Activated naive CD4-positive, alpha-beta T cell treated with anti-CD3 and anti-CD28 coated beads, Interleukin-2, amount 10 ng/mL, durations not matched to agents 7 days and 5 days (primary cell): Measurements from ENCODE around the gene KCNT2.

Experiments used
- CTCF ChIA-PET: fragments of 350-600 bp; sonication (Branson Sonifier 250); formaldehyde crosslinking; loops from one replicate; lab custom pipeline; 2021; ENCODE audit warnings: antibody characterized with exemption; lab: Charles Lee
- DNase-seq: peaks from one replicate; pipeline ENCODE4 v3.0.0-alpha.2; 2020
- H3K27ac Mint-ChIP-seq: one replicate; pipeline ENCODE4 v1.8.0; 2021; ENCODE audit warnings: mild to moderate bottlenecking, moderate library complexity, mixed read lengths
- H3K27me3 Mint-ChIP-seq: one replicate; pipeline ENCODE4 v1.8.0; 2021; ENCODE audit warnings: mild to moderate bottlenecking, mixed read lengths
- H3K36me3 Mint-ChIP-seq: one replicate; pipeline ENCODE4 v1.8.0; 2021; ENCODE audit warnings: mixed read lengths
- H3K4me1 Mint-ChIP-seq: one replicate; pipeline ENCODE4 v1.8.0; 2021; ENCODE audit warnings: mixed read lengths
- H3K4me3 Mint-ChIP-seq: one replicate; pipeline ENCODE4 v1.8.0; 2021; ENCODE audit warnings: mild to moderate bottlenecking, moderate library complexity, mixed read lengths
- H3K9me3 Mint-ChIP-seq: one replicate; pipeline ENCODE4 v1.8.0; 2021; ENCODE audit warnings: mixed read lengths

Gene KCNT2

GRCh38 chr1:196207612-196208217 is 400.5 kb downstream of the KCNT2 start:
- CTCF ChIA-PET = no interaction called here
- Mint-ChIP-seq H3K4me3 (no peak overlapping the region), H3K4me1 (no peaks in the 10 kb centered on the region), H3K36me3 (no peaks in the 10 kb centered on the region), H3K27me3 (no peaks in the 10 kb centered on the region), H3K9me3 (no peaks in the 10 kb centered on the region), H3K27ac (no peak overlapping the region)
- no peak for DNase-seq

GRCh38 chr1:196205882-196206281 is 402.4 kb downstream of the KCNT2 start:
- CTCF ChIA-PET = no interaction called here
- Mint-ChIP-seq H3K27me3 (no peaks in the 10 kb centered on the region), H3K9me3 (no peaks in the 10 kb centered on the region), H3K36me3 (no peaks in the 10 kb centered on the region), H3K4me1 (no peaks in the 10 kb centered on the region), H3K27ac (no peak overlapping the region), H3K4me3 (no peak overlapping the region)
- no peak for DNase-seq

- no peaks in the 10 kb centered on the region for H3K4me1 Mint-ChIP-seq
- CTCF ChIA-PET = no interaction called here
- H3K27me3 Mint-ChIP-seq = no peaks in the 10 kb centered on the region
- H3K4me3 Mint-ChIP-seq = no peak overlapping the region
- H3K27ac Mint-ChIP-seq = no peak overlapping the region
- H3K36me3 Mint-ChIP-seq = no peaks in the 10 kb centered on the region
- no peak for DNase-seq
- peaks cover 4% of the 10 kb centered on the region for H3K9me3 Mint-ChIP-seq
These were observed 411.8 kb downstream of the KCNT2 start for GRCh38 chr1:196196486-196196885.

- H3K4me3 Mint-ChIP-seq = no peak overlapping the region
- no peaks in the 10 kb centered on the region for H3K36me3 Mint-ChIP-seq
- no peaks in the 10 kb centered on the region for H3K27me3 Mint-ChIP-seq
- peaks cover 8% of the 10 kb centered on the region for H3K9me3 Mint-ChIP-seq
- no peaks in the 10 kb centered on the region for H3K4me1 Mint-ChIP-seq
- H3K27ac Mint-ChIP-seq = no peak overlapping the region
- CTCF ChIA-PET = no interaction called here
- DNase-seq = no peak
These were observed 414.2 kb downstream of the KCNT2 start for GRCh38 chr1:196193896-196194559.

- H3K4me1 Mint-ChIP-seq = no peaks in the 10 kb centered on the region
- peaks cover 4% of the 10 kb centered on the region for H3K9me3 Mint-ChIP-seq
- CTCF ChIA-PET = no interaction called here
- no peaks in the 10 kb centered on the region for H3K36me3 Mint-ChIP-seq
- H3K27ac Mint-ChIP-seq = no peak overlapping the region
- no peaks in the 10 kb centered on the region for H3K27me3 Mint-ChIP-seq
- H3K4me3 Mint-ChIP-seq = no peak overlapping the region
- DNase-seq = no peak
These were observed 424.3 kb downstream of the KCNT2 start for GRCh38 chr1:196183941-196184340.

- Mint-ChIP-seq H3K36me3 (no peaks in the 10 kb centered on the region), H3K27ac (no peak overlapping the region), H3K27me3 (no peaks in the 10 kb centered on the region), H3K9me3 (peaks cover 4% of the 10 kb centered on the region), H3K4me3 (no peak overlapping the region), H3K4me1 (no peaks in the 10 kb centered on the region)
- DNase-seq = no peak
- CTCF ChIA-PET = no interaction called here
These were observed 426.7 kb downstream of the KCNT2 start for GRCh38 chr1:196181594-196181878.

GRCh38 chr1:196180847-196181593 is 427.2 kb downstream of the KCNT2 start:
- peaks cover under 1% of the 10 kb centered on the region for H3K9me3 Mint-ChIP-seq
- H3K36me3 Mint-ChIP-seq = no peaks in the 10 kb centered on the region
- no peak for DNase-seq
- CTCF ChIA-PET = no interaction called here
- H3K4me1 Mint-ChIP-seq = no peaks in the 10 kb centered on the region
- H3K27me3 Mint-ChIP-seq = no peaks in the 10 kb centered on the region
- H3K27ac Mint-ChIP-seq = no peak overlapping the region
- H3K4me3 Mint-ChIP-seq = no peak overlapping the region

- no peaks in the 10 kb centered on the region for H3K36me3 Mint-ChIP-seq
- no peak for DNase-seq
- H3K9me3 Mint-ChIP-seq = no peaks in the 10 kb centered on the region
- H3K27ac Mint-ChIP-seq = no peak overlapping the region
- no peaks in the 10 kb centered on the region for H3K27me3 Mint-ChIP-seq
- CTCF ChIA-PET = no interaction called here
- no peaks in the 10 kb centered on the region for H3K4me1 Mint-ChIP-seq
- H3K4me3 Mint-ChIP-seq = no peak overlapping the region
These were observed 430.1 kb downstream of the KCNT2 start for GRCh38 chr1:196178083-196178635.
